Upper lobe of left lung (tissue), 6 donors: ENCODE measurements around the gene TRPM2. TPM values are rescaled to one million over a fixed set of nuclear protein-coding genes. Genes with fewer than 3 reads are reported as not detected.

Experiments
- ATAC-seq, 2 donors: fragments of 200-7000 bp; cut with Tn5 transposase; one replicate each; pipeline ENCODE4 v1.9.1; 2022; ENCODE audit warnings: mild to moderate bottlenecking in 2 of 2, moderate library complexity in 2 of 2; ENCODE audit not compliant: low FRiP score in 2 of 2
- DNase-seq, 2 donors: peaks; one replicate each; pipeline ENCODE4 v3.0.0-alpha.2; 2019 to 2020
- H3K27ac ChIP-seq, 4 donors: fragments of 200-600 bp; sonication (generic); one replicate each; pipeline ENCODE4 v1.5.1; 2016 to 2019
- H3K27me3 ChIP-seq, 4 donors: fragments of 200-600 bp; sonication (generic); one replicate each; pipeline ENCODE4 v1.5.1; 2017 to 2019
- H3K36me3 ChIP-seq, 4 donors: fragments of 200-600 bp; sonication (generic); one replicate each; pipeline ENCODE4 v1.5.1; 2016 to 2019
- H3K4me1 ChIP-seq, 4 donors: fragments of 200-600 bp; sonication (generic); one replicate each; pipeline ENCODE4 v1.5.1; 2018 to 2019
- H3K4me3 ChIP-seq, 4 donors: fragments of 200-600 bp; sonication (generic); one replicate each; pipeline ENCODE4 v1.5.1; 2017 to 2019; ENCODE audit warnings: mild to moderate bottlenecking in 2 of 4, moderate library complexity in 1 of 4
- H3K9me3 ChIP-seq, 4 donors: fragments of 200-600 bp; sonication (generic); one replicate each; pipeline ENCODE4 v1.5.1; 2018 to 2019
- CTCF ChIP-seq, 6 experiments: fragments of 450-650 bp in 4 of 6; fragments of 200-600 bp in 2 of 6; sonication (generic) in 2 of 6; IDR thresholded peaks; one replicate each; pipeline ENCODE4 v1.5.1; 2016 to 2019; ENCODE audit warnings: antibody characterized with exemption in 6 of 6
- EP300 ChIP-seq, 4 donors: sonication (generic); formaldehyde crosslinking; IDR thresholded peaks; one replicate each; pipeline ENCODE4 v1.5.1; 2017; ENCODE audit warnings: antibody characterized with exemption in 4 of 4, control low read depth in 2 of 4
- POLR2A ChIP-seq, 4 donors: fragments of 450-650 bp; IDR thresholded peaks; one replicate each; pipeline ENCODE4 v1.5.1; 2016 to 2017; ENCODE audit warnings: antibody characterized with exemption in 4 of 4, mild to moderate bottlenecking in 2 of 4
- POLR2AphosphoS5 ChIP-seq, 2 donors: sonication (generic); formaldehyde crosslinking; IDR thresholded peaks; one replicate each; pipeline ENCODE4 v1.5.1; 2017; ENCODE audit warnings: antibody characterized with exemption in 2 of 2
- WGBS, 2 donors: methylation state at CpG; one replicate each; pipeline ENCODE4 v1.1.5; 2017 to 2018; 5-methylcytosine and 5-hydroxymethylcytosine counted together
- total RNA-seq, 6 donors: library from RNA; depleted of rRNA in 4 of 6; stranded (reverse); fragments of >200 nt in 4 of 6; gene quantifications; one replicate each; pipeline versions ENCODE4 v1.1.0 to v1.2.1, GENCODE V29; 2016 to 2021
- donor health status: DM: no; HTN: no; CAD: no; lungs with moderate emphysema.
- donor health status: DM: no; HTN: yes; CAD: no; lungs with severe emphysema.

The TRPM2 gene
- total RNA-seq, 6 donors from 2014 or later, result 2.2 to 37.7 (median 12.7) TPM

GRCh38 chr21:44372616-44373015, 19.2 kb downstream of the TRPM2 start:
- H3K36me3 ChIP-seq, result no peaks in the 10 kb centered on the region
- no peak for ATAC-seq
- peaks cover 0 to 4% (median 0%) of the 10 kb centered on the region in 4 donors for H3K27me3 ChIP-seq
- peaks cover 0 to 17% (median 10%) of the 10 kb centered on the region in 4 donors for H3K4me1 ChIP-seq
- no peak overlapping the region for H3K4me3 ChIP-seq
- DNase-seq, result no peak
- H3K9me3 ChIP-seq, result no peaks in the 10 kb centered on the region
- TF ChIP-seq EP300 (IDR thresholded peaks at IDR 0.05) (no peak), CTCF (IDR thresholded peaks at IDR 0.05) (no peak), POLR2AphosphoS5 (IDR thresholded peaks at IDR 0.05) (no peak), POLR2A (IDR thresholded peaks at IDR 0.05) (no peak)
- WGBS, 2 donors, result 66 to 82% methylated on average over 8 of the region's 8 CpGs
- H3K27ac ChIP-seq, result no peak overlapping the region

GRCh38 chr21:44374601-44375280, 21.3 kb downstream of the TRPM2 start:
- TF ChIP-seq POLR2A (IDR thresholded peaks at IDR 0.05) (no peak), POLR2AphosphoS5 (IDR thresholded peaks at IDR 0.05) (no peak), CTCF (IDR thresholded peaks at IDR 0.05) (no peak), EP300 (IDR thresholded peaks at IDR 0.05) (no peak)
- H3K27ac ChIP-seq, result peak overlapping the region in 3 of 4 donors; percentile 54 to 73 (median 62)
- peaks cover 0 to 17% (median 10%) of the 10 kb centered on the region in 4 donors for H3K4me1 ChIP-seq

GRCh38 chr21:44375281-44375651, 21.8 kb downstream of the TRPM2 start:
- peaks cover 0 to 12% (median 6%) of the 10 kb centered on the region in 4 donors for H3K4me1 ChIP-seq
- DNase-seq, result peak in 1 of 2 donors; percentile 80
- H3K36me3 ChIP-seq, result no peaks in the 10 kb centered on the region
- H3K4me3 ChIP-seq, result no peak overlapping the region
- peak in 1 of 2 donors; percentile 45 for ATAC-seq
- TF ChIP-seq POLR2AphosphoS5 (IDR thresholded peaks at IDR 0.05) (peak; percentile 28 to 71), CTCF (IDR thresholded peaks at IDR 0.05) (no peak)
- WGBS, 2 donors, result 50 to 61% methylated on average over 10 of the region's 10 CpGs
- no peaks in the 10 kb centered on the region for H3K9me3 ChIP-seq
- no peaks in the 10 kb centered on the region for H3K27me3 ChIP-seq
- peak overlapping the region in 3 of 4 donors; percentile 54 to 73 (median 62) for H3K27ac ChIP-seq

More at GRCh38 chr21:44374601-44375280, 21.3 kb downstream of the TRPM2 start:
- Histone ChIP-seq H3K27me3 (no peaks in the 10 kb centered on the region), H3K4me3 (no peak overlapping the region), H3K36me3 (no peaks in the 10 kb centered on the region), H3K9me3 (no peaks in the 10 kb centered on the region)
- ATAC-seq, result no peak
- 82 to 87% methylated on average over 24 of the region's 24 CpGs for WGBS, 2 donors
- DNase-seq, result no peak

GRCh38 chr21:44375761-44376241, 22.4 kb downstream of the TRPM2 start:
- Histone ChIP-seq H3K4me3 (no peak overlapping the region), H3K27ac (peak overlapping the region in 2 of 4 donors; percentile 54 to 73), H3K4me1 (peaks cover 0 to 8% (median 5%) of the 10 kb centered on the region in 4 donors), H3K36me3 (no peaks in the 10 kb centered on the region), H3K27me3 (no peaks in the 10 kb centered on the region), H3K9me3 (no peaks in the 10 kb centered on the region)
- ATAC-seq (no peak), DNase-seq (no peak)
- TF ChIP-seq POLR2A (IDR thresholded peaks at IDR 0.05) (no peak), POLR2AphosphoS5 (IDR thresholded peaks at IDR 0.05) (no peak), EP300 (IDR thresholded peaks at IDR 0.05) (no peak), CTCF (IDR thresholded peaks at IDR 0.05) (no peak)
- 85 to 91% methylated on average over 16 to 19 of the region's 19 CpGs for WGBS, 2 donors

GRCh38 chr21:44376606-44377005, 23.2 kb downstream of the TRPM2 start:
- 79 to 88% methylated on average over 7 to 9 of the region's 9 CpGs for WGBS, 2 donors
- ATAC-seq, result no peak
- no peak overlapping the region for H3K4me3 ChIP-seq
- no peaks in the 10 kb centered on the region for H3K9me3 ChIP-seq
- no peaks in the 10 kb centered on the region for H3K27me3 ChIP-seq
- no peak overlapping the region for H3K27ac ChIP-seq
- DNase-seq, result no peak
- TF ChIP-seq CTCF (IDR thresholded peaks at IDR 0.05) (no peak), POLR2A (IDR thresholded peaks at IDR 0.05) (no peak), POLR2AphosphoS5 (IDR thresholded peaks at IDR 0.05) (no peak), EP300 (IDR thresholded peaks at IDR 0.05) (no peak)
- H3K4me1 ChIP-seq, result peaks cover 0 to 8% (median 5%) of the 10 kb centered on the region in 4 donors
- H3K36me3 ChIP-seq, result no peaks in the 10 kb centered on the region
